ENCODE data around the gene ASXL2.

The ASXL2 gene

GRCh38 chr2:25794544-25795276 lies 83.6 kb downstream of the ASXL2 start:
- peak in 3 of 6 experiments; percentile 40 to 52 (median 45) for DNase-seq

GRCh38 chr2:25790074-25790790 lies 88.1 kb downstream of the ASXL2 start:
- DNase-seq = no peak

- DNase-seq = no peak
Measured at GRCh38 chr2:25788457-25788856, 89.8 kb downstream of the ASXL2 start.

GRCh38 chr2:25787020-25787419 lies 91.3 kb downstream of the ASXL2 start:
- no peak for DNase-seq

GRCh38 chr2:25784404-25784803 lies 93.9 kb downstream of the ASXL2 start:
- no peak for DNase-seq

DNA sequence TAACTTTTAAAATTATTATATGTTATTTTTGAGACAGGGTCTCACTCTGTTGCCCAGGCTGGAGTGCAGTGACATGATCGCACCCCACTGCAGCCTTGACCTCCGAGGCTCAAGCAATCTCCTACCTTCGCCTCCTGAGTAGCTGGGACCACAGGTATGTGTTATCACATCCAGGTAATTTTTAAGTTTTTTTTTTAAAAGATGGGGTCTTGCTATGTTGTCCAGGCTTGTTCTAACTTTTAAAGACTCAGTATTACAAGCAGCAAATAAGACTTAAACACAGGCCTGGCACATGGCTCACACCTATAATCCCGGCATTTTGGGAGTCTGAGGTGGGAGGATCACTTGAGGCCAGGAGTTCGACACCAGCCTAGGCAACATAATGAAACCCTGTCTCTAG lies 101.2 kb downstream of the ASXL2 start:
- no peak for DNase-seq

- DNase-seq = no peak
Measured at GRCh38 chr2:25772078-25772477, 106.2 kb downstream of the ASXL2 start.

GRCh38 chr2:25763575-25763974 lies 114.7 kb downstream of the ASXL2 start:
- DNase-seq = no peak

DNA sequence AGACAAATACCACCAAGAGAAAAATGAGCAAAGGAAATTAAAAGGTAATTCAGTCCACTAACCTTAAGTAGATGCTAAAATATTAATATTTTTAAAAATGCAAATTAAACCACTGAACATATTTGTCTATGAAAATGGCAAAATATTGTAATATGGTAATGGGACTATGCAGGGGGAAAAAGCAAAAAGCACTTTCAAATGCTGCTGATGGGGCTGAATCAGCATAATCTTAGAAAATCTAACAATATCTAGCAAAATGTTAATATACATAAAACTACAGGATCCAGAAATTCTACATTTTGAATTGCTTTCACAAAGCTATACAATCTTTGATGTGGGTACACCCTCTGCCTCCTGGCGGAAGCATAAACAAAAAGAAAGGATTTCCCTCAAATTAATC lies 118.0 kb downstream of the ASXL2 start:
- DNase-seq = no peak

DNA sequence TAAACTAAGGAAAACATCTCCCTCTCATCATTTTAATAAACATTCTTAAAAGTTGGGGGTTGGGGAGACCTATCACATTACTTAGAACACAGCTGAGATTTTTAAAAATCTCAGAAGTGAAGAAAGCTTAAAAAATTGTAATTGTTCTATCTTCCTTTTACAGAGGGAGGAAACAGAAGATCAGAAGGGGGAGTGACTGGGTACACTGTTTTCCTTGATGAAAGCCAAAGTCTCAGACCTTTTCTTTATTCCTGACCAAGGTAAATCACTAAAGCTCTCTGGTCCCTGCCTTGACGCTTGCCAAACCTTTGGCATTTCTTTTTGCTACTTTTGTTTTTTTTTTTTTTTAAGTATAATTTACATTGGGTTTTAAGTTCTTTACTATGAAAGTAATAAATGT lies 119.9 kb downstream of the ASXL2 start:
- DNase-seq = no peak

DNA sequence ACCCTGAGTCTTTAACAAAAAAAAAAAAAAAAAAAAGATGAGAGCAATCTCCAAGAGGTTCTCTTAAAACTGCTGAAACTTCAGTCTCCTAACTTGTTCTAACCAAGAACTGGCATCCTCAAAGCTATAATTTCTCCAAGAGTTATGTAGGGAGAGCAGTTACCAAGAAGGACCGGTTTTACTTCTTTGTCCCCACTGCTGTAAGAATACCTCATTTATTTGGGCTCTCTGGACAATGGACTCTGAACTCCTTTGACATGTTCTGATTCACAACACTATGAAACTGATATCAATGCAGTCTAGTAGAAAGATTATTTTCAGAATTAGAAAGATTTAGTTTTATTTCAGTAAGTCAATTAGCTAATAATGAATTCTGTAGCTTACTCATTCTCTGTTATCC lies 120.4 kb downstream of the ASXL2 start:
- no peak for DNase-seq

- DNase-seq = no peak
Measured at GRCh38 chr2:25756536-25756935, 121.8 kb downstream of the ASXL2 start.

GRCh38 chr2:25749676-25750075 lies 128.6 kb downstream of the ASXL2 start:
- no peak for DNase-seq

- no peak for DNase-seq
Measured at GRCh38 chr2:25744055-25744454, 134.2 kb downstream of the ASXL2 start.

- DNase-seq = peak in 3 of 6 experiments; percentile 0 to 23 (median 9)
Measured at GRCh38 chr2:25743132-25743830, 135.0 kb downstream of the ASXL2 start.

GRCh38 chr2:25742501-25742900 lies 135.8 kb downstream of the ASXL2 start:
- DNase-seq = no peak

DNA sequence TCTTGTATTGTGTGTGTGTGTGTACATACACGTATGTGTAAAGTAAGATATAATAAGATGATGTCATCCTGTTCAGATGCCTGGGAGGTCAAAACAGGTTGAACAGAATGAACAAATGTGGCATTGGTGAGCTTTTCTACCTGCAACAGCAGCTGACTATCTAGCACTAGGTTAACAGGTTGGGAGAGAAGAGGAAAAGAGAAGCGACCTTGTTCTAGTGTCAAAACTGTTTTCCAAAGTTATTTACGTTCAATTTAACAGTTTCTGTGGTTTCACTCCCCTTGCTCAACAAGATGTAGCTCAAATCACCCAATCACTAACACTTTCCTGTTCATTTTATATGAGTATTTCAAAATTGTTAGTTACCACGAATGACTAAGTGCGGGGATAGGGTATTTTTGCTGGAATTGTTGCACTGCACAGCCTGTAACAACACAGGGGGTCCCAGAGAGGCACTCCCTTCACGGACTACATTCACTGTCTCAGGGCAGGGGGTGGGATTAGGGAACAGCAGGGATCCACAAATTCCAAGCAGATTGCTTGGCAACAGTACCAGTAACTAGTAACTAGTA lies 137.4 kb downstream of the ASXL2 start:
- no peak for DNase-seq

GRCh38 chr2:25738383-25739343 lies 139.6 kb downstream of the ASXL2 start:
- no peak for DNase-seq

GRCh38 chr2:25736899-25737515 lies 141.3 kb downstream of the ASXL2 start:
- no peak for DNase-seq

GRCh38 chr2:25735835-25736234 lies 142.5 kb downstream of the ASXL2 start:
- DNase-seq = no peak

- no peak for DNase-seq
Measured at GRCh38 chr2:25728559-25728958, 149.7 kb downstream of the ASXL2 start.

DNA sequence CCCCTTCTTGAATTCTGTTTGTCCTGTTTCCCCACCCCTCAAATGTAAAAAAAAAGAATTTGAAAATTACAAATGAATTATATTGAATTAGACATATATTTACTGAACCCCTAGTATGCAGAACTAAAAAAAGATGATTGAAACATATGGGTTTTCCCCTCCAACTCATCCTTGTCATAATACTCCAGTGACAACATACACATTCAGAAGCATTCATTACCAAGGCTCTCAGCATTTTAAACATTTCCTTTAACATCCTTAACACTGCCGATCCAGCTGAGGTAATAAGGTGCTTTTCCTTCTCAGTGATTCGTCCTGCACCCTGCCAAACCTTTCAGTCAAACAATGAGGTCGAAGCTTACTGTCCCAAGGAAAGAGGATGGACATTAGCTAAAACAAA lies 151.8 kb downstream of the ASXL2 start:
- DNase-seq = no peak
